Chondrocyte (in vitro differentiated cells): ENCODE measurements around the gene CADPS. TPM values are rescaled to one million over a fixed set of nuclear protein-coding genes. Genes with fewer than 3 reads are reported as not detected.

Experiments used
- DNase-seq: peaks from one replicate; pipeline ENCODE4 v3.0.0; 2021; ENCODE audit warnings: mixed read lengths, low spot score
- H3K27ac Mint-ChIP-seq: one replicate; pipeline ENCODE4 v1.8.0; 2021; ENCODE audit warnings: mild to moderate bottlenecking, moderate library complexity, mixed read lengths; ENCODE audit not compliant: unreplicated experiment
- H3K27me3 Mint-ChIP-seq: 2 replicates; pipeline ENCODE4 v1.8.0; 2021; ENCODE audit warnings: low read depth, mixed read lengths
- H3K36me3 Mint-ChIP-seq: 2 replicates; pipeline ENCODE4 v1.8.0; 2021; ENCODE audit warnings: low read depth, mixed read lengths
- H3K4me1 Mint-ChIP-seq: 2 replicates; pipeline ENCODE4 v1.8.0; 2021; ENCODE audit warnings: low read depth, mild to moderate bottlenecking, mixed read lengths
- H3K4me3 Mint-ChIP-seq: one replicate; pipeline ENCODE4 v1.8.0; 2021; ENCODE audit warnings: mild to moderate bottlenecking, moderate library complexity, mixed read lengths; ENCODE audit not compliant: unreplicated experiment
- H3K9me3 Mint-ChIP-seq: 2 replicates; pipeline ENCODE4 v1.8.0; 2021; ENCODE audit warnings: low read depth, mixed read lengths
- CTCF ChIP-seq: fragments of 200-600 bp; sonication (generic); IDR thresholded peaks from 2 replicates; pipeline ENCODE4 v1.5.0; 2021; ENCODE audit warnings: antibody characterized with exemption, mild to moderate bottlenecking, moderate library complexity
- total RNA-seq: library from RNA; stranded (reverse); gene quantifications from 3 replicates; pipeline ENCODE4 v1.2.1, GENCODE V29; 2021

Gene CADPS
- total RNA-seq, 1 donor from 2014 or later: not detected

GRCh38 chr3:62356356-62356755 lies 518.9 kb downstream of the CADPS start:
- no peak overlapping the region for H3K4me3 Mint-ChIP-seq
- no peaks in the 10 kb centered on the region for H3K4me1 Mint-ChIP-seq
- H3K27me3 Mint-ChIP-seq: peaks cover 38% of the 10 kb centered on the region
- no peaks in the 10 kb centered on the region for H3K36me3 Mint-ChIP-seq
- H3K27ac Mint-ChIP-seq: no peak overlapping the region
- DNase-seq: no peak
- H3K9me3 Mint-ChIP-seq: no peaks in the 10 kb centered on the region
- no peak for TF ChIP-seq CTCF

DNA sequence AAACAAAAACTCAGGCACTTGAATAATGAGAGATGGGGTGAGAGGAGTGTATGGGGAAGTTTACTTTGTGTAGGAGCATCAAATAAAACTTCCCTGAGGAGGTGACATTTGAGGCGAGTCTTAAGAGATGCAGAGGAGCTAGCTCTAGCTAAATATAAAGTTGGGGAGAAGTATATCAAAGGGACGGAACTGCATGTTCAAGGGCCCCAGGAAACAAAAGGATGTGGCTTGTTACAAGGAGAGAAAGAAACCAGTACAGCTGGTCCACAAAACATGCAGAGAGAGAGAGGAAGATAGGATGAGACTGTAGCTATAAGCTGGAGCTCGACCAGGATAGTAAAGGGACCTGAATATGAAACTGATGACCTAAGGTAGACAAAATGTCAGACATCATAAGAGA lies 519.5 kb downstream of the CADPS start:
- no peaks in the 10 kb centered on the region for H3K9me3 Mint-ChIP-seq
- no peak overlapping the region for H3K4me3 Mint-ChIP-seq
- H3K36me3 Mint-ChIP-seq: no peaks in the 10 kb centered on the region
- no peaks in the 10 kb centered on the region for H3K4me1 Mint-ChIP-seq
- H3K27ac Mint-ChIP-seq: no peak overlapping the region
- TF ChIP-seq CTCF: no peak
- DNase-seq: no peak
- H3K27me3 Mint-ChIP-seq: peaks cover 35% of the 10 kb centered on the region
